Neural progenitor cell (in vitro differentiated cells): ENCODE results near the gene ABRACL.

ENCODE experiments used
- EZH2phosphoT487 ChIP-seq: fragments of 200-600 bp; sonication (generic); IDR thresholded peaks from 2 replicates; pipeline ENCODE4 v1.6.1; 2017; ENCODE audit warnings: antibody characterized with exemption
- TF ChIP-seq, protein P1 (sequence below): fragments of 200-600 bp; sonication (generic); IDR thresholded peaks from 2 replicates; pipeline ENCODE4 v1.5.1; 2017; ENCODE audit warnings: antibody characterized with exemption, mild to moderate bottlenecking

DNA sequence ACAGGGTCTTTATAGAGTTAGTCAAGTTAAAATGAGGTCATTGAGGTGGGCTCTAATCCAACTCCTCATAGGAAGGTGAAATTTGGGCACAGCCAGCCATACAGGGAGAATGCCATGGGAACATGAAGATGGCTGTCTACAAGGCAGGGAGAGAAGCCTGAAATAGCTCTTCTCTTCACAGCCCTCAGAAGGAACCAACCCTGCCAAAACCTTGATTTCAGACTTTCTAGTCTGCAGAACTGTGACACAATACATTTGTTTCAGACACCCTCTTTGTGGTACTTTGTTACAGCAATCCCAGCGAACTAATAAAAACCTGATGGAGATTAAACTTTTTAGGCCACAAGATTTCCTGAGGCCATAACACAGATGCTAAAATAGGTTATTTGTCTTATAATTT, 63.3 kb downstream of the ABRACL start:
- TF ChIP-seq, protein P1, sequence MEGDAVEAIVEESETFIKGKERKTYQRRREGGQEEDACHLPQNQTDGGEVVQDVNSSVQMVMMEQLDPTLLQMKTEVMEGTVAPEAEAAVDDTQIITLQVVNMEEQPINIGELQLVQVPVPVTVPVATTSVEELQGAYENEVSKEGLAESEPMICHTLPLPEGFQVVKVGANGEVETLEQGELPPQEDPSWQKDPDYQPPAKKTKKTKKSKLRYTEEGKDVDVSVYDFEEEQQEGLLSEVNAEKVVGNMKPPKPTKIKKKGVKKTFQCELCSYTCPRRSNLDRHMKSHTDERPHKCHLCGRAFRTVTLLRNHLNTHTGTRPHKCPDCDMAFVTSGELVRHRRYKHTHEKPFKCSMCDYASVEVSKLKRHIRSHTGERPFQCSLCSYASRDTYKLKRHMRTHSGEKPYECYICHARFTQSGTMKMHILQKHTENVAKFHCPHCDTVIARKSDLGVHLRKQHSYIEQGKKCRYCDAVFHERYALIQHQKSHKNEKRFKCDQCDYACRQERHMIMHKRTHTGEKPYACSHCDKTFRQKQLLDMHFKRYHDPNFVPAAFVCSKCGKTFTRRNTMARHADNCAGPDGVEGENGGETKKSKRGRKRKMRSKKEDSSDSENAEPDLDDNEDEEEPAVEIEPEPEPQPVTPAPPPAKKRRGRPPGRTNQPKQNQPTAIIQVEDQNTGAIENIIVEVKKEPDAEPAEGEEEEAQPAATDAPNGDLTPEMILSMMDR = no peak
- TF ChIP-seq EZH2phosphoT487 = no peak
